Measurements from ENCODE around the gene FAM24A. TPM values are rescaled to one million over a fixed set of nuclear protein-coding genes. Genes with fewer than 3 reads are reported as not detected.

The FAM24A gene
- not detected in 2 replicates for total RNA-seq

GRCh38 chr10:122910310-122910709 lies at the start of gene FAM24A:
FAM24A (plus strand) TSS chr10:122910610; CDS start chr10:122911635, 1,025 bp downstream.

GRCh38 chr10:122879339-122880273 lies 30.8 kb upstream of the FAM24A start, which contains the start of gene FAM24B:
FAM24B (minus strand) TSS chr10:122879581; CDS start chr10:122850515, 29,066 bp downstream.

GRCh38 chr10:122953902-122954730 lies 43.7 kb downstream of the FAM24A start, which contains the start of gene C10orf88:
C10orf88 (minus strand) TSS chr10:122954227; CDS start chr10:122954178, 49 bp downstream.

Other genes starting within 250 kb of the FAM24A start
- gene C10orf120, start 210.8 kb upstream of the FAM24A start, total RNA-seq: not detected in 2 replicates
- 2.1 TPM in 2 replicates for gene CUZD1, start 64.8 kb upstream of the FAM24A start, total RNA-seq
- 10.6 and 14.1 TPM in 2 replicates for gene FAM24B, start 31.0 kb upstream of the FAM24A start, total RNA-seq
- gene C10orf88, start 43.6 kb downstream of the FAM24A start, total RNA-seq: 13.4 and 14.8 TPM in 2 replicates
- 2.8 and 3.2 TPM in 2 replicates for gene PSTK, start 69.8 kb downstream of the FAM24A start, total RNA-seq
- 12.8 and 16.1 TPM in 2 replicates for gene IKZF5, start 98.2 kb downstream of the FAM24A start, total RNA-seq
- gene ACADSB, start 98.4 kb downstream of the FAM24A start, total RNA-seq: 8.0 and 12.2 TPM in 2 replicates
- gene HMX3, start 225.4 kb downstream of the FAM24A start, total RNA-seq: not detected in 2 replicates
- gene HMX2, start 237.5 kb downstream of the FAM24A start, total RNA-seq: not detected in 2 replicates
- 228 and 267 TPM in 2 replicates for gene BUB3, start 243.8 kb downstream of the FAM24A start, total RNA-seq

All from thoracic aorta endothelial cell (primary cell).